ENCODE results near the gene MYO10. TPM values are rescaled to one million over a fixed set of nuclear protein-coding genes. Genes with fewer than 3 reads are reported as not detected.
A peak's percentile ranks its signal among the peaks of the same experiment; 100 is the strongest.

Gene MYO10
- total and polyA plus RNA-seq, 2 experiments from 2014 or later = 119 to 276 TPM

- peak overlapping the region; percentile 77 for H3K4me3 Mint-ChIP-seq
- peaks cover 33% of the 10 kb centered on the region for H3K4me1 Mint-ChIP-seq
- no peaks in the 10 kb centered on the region for H3K9me2 ChIP-seq (ENCODE audit: insufficient read depth)
- no peak for TF ChIP-seq STAT1 (IDR thresholded peaks at IDR 0.05; ENCODE audit: unreplicated experiment)
- TF ChIP-seq, protein P1, sequence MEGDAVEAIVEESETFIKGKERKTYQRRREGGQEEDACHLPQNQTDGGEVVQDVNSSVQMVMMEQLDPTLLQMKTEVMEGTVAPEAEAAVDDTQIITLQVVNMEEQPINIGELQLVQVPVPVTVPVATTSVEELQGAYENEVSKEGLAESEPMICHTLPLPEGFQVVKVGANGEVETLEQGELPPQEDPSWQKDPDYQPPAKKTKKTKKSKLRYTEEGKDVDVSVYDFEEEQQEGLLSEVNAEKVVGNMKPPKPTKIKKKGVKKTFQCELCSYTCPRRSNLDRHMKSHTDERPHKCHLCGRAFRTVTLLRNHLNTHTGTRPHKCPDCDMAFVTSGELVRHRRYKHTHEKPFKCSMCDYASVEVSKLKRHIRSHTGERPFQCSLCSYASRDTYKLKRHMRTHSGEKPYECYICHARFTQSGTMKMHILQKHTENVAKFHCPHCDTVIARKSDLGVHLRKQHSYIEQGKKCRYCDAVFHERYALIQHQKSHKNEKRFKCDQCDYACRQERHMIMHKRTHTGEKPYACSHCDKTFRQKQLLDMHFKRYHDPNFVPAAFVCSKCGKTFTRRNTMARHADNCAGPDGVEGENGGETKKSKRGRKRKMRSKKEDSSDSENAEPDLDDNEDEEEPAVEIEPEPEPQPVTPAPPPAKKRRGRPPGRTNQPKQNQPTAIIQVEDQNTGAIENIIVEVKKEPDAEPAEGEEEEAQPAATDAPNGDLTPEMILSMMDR (conservative IDR thresholded peaks at IDR 0.05; ENCODE audit: low read depth in 2 of 2) = no peak
- TF ChIP-seq, protein P2, sequence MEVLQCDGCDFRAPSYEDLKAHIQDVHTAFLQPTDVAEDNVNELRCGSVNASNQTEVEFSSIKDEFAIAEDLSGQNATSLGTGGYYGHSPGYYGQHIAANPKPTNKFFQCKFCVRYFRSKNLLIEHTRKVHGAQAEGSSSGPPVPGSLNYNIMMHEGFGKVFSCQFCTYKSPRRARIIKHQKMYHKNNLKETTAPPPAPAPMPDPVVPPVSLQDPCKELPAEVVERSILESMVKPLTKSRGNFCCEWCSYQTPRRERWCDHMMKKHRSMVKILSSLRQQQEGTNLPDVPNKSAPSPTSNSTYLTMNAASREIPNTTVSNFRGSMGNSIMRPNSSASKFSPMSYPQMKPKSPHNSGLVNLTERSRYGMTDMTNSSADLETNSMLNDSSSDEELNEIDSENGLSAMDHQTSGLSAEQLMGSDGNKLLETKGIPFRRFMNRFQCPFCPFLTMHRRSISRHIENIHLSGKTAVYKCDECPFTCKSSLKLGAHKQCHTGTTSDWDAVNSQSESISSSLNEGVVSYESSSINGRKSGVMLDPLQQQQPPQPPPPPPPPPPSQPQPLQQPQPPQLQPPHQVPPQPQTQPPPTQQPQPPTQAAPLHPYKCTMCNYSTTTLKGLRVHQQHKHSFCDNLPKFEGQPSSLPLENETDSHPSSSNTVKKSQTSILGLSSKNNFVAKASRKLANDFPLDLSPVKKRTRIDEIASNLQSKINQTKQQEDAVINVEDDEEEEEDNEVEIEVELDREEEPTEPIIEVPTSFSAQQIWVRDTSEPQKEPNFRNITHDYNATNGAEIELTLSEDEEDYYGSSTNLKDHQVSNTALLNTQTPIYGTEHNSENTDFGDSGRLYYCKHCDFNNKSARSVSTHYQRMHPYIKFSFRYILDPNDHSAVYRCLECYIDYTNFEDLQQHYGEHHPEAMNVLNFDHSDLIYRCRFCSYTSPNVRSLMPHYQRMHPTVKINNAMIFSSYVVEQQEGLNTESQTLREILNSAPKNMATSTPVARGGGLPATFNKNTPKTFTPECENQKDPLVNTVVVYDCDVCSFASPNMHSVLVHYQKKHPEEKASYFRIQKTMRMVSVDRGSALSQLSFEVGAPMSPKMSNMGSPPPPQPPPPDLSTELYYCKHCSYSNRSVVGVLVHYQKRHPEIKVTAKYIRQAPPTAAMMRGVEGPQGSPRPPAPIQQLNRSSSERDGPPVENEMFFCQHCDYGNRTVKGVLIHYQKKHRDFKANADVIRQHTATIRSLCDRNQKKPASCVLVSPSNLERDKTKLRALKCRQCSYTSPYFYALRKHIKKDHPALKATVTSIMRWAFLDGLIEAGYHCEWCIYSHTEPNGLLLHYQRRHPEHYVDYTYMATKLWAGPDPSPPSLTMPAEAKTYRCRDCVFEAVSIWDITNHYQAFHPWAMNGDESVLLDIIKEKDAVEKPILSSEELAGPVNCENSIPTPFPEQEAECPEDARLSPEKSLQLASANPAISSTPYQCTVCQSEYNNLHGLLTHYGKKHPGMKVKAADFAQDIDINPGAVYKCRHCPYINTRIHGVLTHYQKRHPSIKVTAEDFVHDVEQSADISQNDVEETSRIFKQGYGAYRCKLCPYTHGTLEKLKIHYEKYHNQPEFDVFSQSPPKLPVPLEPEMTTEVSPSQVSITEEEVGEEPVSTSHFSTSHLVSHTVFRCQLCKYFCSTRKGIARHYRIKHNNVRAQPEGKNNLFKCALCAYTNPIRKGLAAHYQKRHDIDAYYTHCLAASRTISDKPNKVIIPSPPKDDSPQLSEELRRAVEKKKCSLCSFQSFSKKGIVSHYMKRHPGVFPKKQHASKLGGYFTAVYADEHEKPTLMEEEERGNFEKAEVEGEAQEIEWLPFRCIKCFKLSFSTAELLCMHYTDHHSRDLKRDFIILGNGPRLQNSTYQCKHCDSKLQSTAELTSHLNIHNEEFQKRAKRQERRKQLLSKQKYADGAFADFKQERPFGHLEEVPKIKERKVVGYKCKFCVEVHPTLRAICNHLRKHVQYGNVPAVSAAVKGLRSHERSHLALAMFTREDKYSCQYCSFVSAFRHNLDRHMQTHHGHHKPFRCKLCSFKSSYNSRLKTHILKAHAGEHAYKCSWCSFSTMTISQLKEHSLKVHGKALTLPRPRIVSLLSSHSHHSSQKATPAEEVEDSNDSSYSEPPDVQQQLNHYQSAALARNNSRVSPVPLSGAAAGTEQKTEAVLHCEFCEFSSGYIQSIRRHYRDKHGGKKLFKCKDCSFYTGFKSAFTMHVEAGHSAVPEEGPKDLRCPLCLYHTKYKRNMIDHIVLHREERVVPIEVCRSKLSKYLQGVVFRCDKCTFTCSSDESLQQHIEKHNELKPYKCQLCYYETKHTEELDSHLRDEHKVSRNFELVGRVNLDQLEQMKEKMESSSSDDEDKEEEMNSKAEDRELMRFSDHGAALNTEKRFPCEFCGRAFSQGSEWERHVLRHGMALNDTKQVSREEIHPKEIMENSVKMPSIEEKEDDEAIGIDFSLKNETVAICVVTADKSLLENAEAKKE (CRISPR knock-in tag; IDR thresholded peaks at IDR 0.05) = no peak
- no peak for TF ChIP-seq EZH2phosphoT487 (IDR thresholded peaks at IDR 0.05; ENCODE audit: unreplicated experiment)
- TF ChIP-seq, protein P3, sequence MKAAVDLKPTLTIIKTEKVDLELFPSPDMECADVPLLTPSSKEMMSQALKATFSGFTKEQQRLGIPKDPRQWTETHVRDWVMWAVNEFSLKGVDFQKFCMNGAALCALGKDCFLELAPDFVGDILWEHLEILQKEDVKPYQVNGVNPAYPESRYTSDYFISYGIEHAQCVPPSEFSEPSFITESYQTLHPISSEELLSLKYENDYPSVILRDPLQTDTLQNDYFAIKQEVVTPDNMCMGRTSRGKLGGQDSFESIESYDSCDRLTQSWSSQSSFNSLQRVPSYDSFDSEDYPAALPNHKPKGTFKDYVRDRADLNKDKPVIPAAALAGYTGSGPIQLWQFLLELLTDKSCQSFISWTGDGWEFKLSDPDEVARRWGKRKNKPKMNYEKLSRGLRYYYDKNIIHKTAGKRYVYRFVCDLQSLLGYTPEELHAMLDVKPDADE (IDR thresholded peaks at IDR 0.05) = no peak
- TF ChIP-seq POLR2AphosphoS5 (IDR thresholded peaks at IDR 0.05; ENCODE audit: low read depth) = no peak
- TF ChIP-seq EZH2 (IDR thresholded peaks at IDR 0.05; ENCODE audit: low read depth, unreplicated experiment) = no peak
- TF ChIP-seq NANOG (IDR thresholded peaks at IDR 0.05; ENCODE audit: borderline replicate concordance) = no peak
- TF ChIP-seq JUNB (IDR thresholded peaks at IDR 0.05; ENCODE audit: unreplicated experiment) = no peak
- no peak for TF ChIP-seq REST (IDR thresholded peaks at IDR 0.05; ENCODE audit: unreplicated experiment)
- no peak for TF ChIP-seq CREB1 (CRISPR knock-in tag; IDR thresholded peaks at IDR 0.05; ENCODE audit: low read depth)
- TF ChIP-seq ZNF114 (CRISPR knock-in tag; IDR thresholded peaks at IDR 0.05) = no peak
- H3K27ac ChIP-seq (ENCODE audit: low read depth) = no peak overlapping the region
- peak overlapping the region; percentile 88 for H3K4me3 ChIP-seq
- peaks cover 27% of the 10 kb centered on the region for H3K4me1 ChIP-seq (ENCODE audit: insufficient read depth)
- no peaks in the 10 kb centered on the region for H3F3A ChIP-seq (replicated peaks; ENCODE audit: low read depth)
- ATAC-seq (no peak), DNase-seq (ENCODE audit: low spot score) (no peak)
- H4K20me1 ChIP-seq (replicated peaks; ENCODE audit: insufficient read depth) = peaks cover 10% of the 10 kb centered on the region
- H3K36me3 Mint-ChIP-seq (ENCODE audit: low read depth) = no peaks in the 10 kb centered on the region
- no peak overlapping the region for H2AFZ ChIP-seq
- peaks cover 24% of the 10 kb centered on the region for H3K79me2 ChIP-seq (replicated peaks; ENCODE audit: insufficient read depth)
- H3K36me3 ChIP-seq (ENCODE audit: insufficient read depth) = no peaks in the 10 kb centered on the region; the same call in 1 of the 2 replicates
- no peaks in the 10 kb centered on the region; the same call in 2 of the 3 replicates for H3K9me3 Mint-ChIP-seq
- peak overlapping the region; percentile 84; the same call in 1 of the 2 replicates for H3K4me2 ChIP-seq
- no peak overlapping the region for H3K27ac Mint-ChIP-seq
- peaks cover 36% of the 10 kb centered on the region for H3K27me3 Mint-ChIP-seq (ENCODE audit: insufficient read depth, low read depth, poor library complexity)
- peaks cover 50% of the 10 kb centered on the region for H3K27me3 ChIP-seq (ENCODE audit: insufficient read depth)
Observed at GRCh38 chr5:16937503-16938161, 1.5 kb upstream of the MYO10 start.

All from GM23338 (cell line).